GM18511 (cell line): ENCODE results near the gene TBC1D7.
"Not testable (repeated sequence)": the region's sequence is repeated elsewhere in the genome, so short reads cannot be mapped to it uniquely, and the experiment has no call there.

ENCODE experiments used
- ATAC-seq: cut with Tn5 transposase; IDR thresholded peaks from one replicate; pipeline ENCODE4 v1.9.1; 2021; ENCODE audit warnings: mild to moderate bottlenecking, moderate library complexity; ENCODE audit not compliant: unreplicated experiment

Gene TBC1D7

DNA sequence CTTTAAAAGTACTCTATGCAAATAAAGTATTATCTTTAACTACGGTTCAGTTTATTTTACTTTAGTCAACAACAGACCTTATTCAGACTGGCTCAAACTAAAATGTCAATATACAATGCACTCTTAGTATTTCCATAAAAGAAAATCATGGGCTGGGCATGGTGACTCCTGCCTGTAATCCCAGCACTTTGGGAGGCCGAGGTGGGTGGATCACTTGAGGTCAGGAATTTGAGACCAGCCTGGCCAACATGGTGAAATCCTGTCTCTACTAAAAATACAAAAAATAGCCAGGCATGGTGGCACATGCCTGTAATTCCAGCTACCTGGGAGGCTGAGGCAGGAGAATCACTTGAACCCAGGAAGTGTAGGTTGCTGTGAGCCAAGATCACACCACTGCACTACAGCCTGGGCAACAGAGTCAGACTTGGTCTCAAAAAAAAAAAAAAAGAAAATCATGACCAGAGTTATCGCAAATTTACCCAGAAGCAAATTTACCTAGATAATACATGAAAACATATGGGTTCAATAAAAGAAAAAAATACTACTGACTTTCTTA is 2.2 kb downstream of the TBC1D7 start:
- not testable (repeated sequence) for ATAC-seq

DNA sequence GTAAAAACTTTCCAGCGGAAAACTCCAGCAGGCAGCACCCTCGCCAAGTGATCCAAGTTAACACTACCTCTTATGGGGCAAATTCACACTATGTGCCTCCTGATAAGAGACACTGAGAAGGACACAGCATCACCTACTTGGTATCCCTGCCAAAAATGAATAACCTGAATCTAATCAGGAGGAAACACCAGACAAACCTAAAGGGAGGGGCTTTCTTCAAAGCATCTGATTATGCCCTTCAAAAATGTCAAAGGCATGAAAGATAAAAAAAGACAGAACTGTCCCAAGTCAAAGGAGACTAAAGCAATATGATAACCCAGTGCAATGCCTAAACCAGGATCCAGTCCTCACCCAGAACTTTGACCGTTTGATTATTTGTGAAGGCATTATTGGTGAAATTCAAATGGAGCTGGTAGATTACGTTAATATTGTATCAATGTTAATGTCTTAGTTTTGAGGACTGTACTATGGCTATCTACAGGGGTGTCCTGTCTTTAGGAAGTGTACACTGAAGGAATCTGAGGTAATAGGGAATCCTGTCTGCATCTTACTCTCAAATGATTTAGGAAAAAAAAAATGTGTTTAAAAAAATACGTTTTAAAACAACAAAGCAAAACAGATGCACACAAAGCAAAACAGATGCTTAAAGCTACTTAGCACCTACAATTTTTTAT is 8.3 kb downstream of the TBC1D7 start:
- no peak for ATAC-seq

DNA sequence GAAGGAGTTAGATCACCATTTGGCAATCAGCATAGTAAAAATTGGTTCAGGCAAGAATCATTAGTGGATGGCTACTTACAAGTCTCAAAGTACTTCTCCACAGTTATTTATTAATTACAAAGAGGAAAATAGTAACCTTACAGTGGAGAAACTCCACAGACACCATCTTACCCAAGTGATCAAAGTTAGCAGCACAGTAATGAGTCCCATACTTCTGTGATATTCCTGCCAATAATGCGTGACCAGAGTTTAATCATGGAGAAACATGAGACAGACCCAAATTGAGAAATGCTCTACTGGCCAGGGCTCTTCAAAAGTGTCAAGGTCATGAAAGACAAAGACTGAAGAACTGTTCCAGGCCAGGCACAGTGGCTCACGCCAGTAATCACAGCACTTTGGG is 9.5 kb downstream of the TBC1D7 start:
- ATAC-seq, result no peak

DNA sequence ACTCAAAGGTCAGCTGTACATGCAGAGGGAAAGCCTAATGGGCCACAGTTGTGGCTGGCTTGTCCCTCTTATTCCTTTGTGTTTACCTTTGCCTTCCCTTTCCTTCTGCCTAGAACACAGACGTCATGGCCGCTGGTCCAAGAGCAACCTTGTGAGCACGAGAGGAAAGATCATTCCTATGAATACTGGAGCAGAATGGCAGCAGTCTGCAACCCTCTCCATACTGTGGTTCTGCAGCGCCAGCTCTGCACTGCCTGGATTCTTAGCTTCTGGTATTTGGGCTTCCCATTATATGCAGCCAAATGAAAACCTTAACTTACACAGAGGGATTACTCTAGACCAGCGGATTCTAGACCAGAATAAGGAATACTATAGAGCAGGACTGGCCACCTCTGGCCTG is 12.4 kb downstream of the TBC1D7 start:
- no peak for ATAC-seq

DNA sequence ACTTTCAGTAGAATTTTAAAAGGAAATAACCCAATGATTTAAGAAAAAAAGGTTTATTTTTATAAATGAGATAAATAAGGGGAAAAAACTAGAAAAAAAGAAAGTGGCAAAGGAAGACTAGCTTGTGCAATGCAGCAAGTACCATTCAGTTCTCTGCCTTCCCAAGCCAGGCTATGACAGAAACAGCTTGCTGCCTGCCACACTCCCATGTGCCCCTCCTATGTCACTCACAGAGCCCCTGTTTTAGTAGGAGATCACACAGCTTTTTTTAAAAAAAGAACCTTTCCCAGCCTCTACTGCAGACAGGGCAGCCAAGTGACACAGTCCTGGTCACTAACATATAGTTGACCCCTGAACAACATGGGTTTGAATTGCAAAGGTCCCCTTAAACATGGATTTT is 13.5 kb downstream of the TBC1D7 start:
- no peak for ATAC-seq

DNA sequence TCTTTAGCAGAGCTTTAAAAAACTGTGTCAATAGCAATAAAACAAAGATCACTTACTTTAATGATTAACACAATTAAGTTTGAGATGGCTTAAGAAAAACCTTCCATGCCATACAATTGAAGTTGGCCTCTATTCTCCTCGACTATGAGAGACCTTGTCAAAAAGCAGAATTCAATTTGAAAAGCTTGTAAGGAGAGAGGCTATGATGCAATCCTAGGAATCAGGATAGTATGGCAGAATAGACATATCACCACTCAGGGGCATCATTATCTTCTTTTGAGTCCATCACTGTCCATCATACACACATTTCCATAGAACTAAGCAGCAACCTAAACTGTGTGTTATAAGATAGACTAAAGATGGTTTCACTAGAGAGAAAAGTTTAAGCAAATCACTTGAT is 17.2 kb downstream of the TBC1D7 start:
- ATAC-seq, result no peak

DNA sequence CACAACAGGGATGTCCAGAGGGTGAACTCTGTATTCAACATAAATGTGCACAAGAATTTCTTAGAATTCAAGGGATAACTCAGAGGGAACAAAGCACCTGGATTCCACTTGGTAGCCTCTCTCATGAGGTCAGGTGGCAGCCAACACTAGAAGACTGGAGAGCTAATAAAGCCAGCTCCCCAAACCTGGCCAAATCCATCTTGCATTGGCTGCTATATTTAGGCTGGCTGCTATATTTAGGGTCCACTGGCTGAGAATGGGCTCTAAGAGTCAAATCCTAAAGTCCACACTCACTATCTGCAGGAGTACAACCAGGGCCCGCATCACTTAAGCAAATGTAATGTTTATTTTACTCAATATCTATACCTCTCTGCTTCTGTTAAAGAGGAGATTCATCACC is 20.0 kb downstream of the TBC1D7 start:
- no peak for ATAC-seq

DNA sequence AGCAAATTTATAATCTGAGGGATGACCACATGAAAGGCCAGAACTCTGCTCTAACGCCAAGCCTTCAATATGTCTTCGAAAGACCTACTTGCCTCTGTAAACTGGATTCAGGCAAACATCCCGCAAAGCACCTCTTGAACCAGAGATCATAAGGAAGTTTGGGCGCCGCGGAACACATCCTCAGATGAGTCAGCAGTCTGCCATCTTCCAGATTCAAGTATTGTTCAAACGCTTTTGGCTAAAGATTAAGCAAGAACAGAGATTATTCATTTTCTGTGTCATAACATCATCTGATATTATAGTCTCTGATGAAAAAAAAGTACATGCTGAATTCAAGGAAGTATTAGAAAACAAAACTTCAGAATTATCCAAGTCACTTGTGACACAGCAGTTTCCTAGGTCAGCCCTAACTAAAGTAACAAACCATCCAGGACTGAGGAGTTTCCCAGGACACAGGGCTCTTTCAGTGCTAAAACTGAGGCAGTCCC is 20.8 kb downstream of the TBC1D7 start:
- no peak for ATAC-seq

DNA sequence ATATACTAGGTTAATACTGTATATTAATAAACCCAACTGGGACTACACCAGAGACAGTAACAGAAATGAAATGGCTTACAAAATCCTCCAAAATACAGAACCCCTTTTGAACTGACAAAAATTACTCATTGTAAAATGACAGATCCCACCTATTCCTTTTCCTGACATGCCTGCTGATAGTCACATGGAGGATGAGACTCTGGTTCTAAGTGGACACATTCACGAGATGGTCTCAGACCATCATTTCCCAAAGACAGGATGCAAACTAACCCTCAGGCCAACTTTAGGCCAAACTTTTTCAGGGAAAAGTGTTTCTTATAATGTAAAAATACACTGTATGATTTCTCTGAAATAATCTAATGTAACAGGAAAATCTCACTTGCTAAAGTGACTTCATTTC is 22.5 kb downstream of the TBC1D7 start:
- ATAC-seq, result no peak

DNA sequence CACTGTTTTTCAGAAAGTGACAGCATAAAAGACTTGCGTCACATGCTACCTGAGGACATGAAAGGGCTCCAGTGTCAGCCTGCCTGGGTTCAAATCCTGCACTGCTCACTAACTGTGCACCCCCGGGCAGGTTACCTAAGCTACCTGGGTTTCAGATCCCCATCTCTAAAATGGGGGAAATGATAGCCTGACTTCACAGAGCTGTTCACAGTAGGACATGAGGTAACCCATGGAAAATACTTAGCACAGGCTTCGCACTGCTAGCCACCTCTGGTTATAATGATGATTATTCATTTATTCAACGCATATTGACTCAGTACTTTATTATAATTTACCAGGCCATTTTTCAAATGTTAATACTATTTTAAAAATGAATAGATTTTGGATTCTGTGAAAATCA is 23.0 kb downstream of the TBC1D7 start:
- no peak for ATAC-seq

DNA sequence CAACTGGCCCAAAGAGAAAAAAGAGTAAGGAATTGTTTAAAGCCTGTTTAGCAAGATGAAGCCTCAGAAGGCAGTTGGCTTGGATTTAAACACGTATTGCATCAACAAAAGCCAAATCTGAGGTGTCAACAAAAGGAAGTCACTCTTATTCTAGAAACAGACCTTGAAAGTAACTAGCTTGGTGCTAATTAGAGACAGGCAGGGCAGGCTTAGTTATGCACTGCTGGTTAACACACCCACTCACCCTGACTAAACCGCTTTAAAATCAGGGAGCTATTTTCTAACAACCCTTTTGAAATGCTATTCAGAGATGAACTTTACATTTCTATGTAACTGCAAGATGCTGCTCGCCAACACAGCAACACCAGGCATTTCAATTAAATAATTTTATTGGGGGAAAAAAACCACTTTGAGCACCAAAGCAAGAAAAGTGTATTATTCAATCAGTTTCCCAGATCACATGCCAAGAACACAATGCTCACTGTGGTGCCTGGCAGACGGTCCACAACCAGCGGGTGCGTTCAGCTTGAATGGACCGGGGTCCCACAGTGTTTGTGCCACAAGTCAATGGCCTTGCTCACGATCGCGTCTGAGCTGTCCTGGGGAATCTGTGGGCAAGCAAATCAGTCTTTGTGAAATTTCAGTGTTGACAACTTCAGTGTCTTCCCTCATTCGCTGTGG is 23.6 kb downstream of the TBC1D7 start:
- peak; percentile 47 for ATAC-seq

DNA sequence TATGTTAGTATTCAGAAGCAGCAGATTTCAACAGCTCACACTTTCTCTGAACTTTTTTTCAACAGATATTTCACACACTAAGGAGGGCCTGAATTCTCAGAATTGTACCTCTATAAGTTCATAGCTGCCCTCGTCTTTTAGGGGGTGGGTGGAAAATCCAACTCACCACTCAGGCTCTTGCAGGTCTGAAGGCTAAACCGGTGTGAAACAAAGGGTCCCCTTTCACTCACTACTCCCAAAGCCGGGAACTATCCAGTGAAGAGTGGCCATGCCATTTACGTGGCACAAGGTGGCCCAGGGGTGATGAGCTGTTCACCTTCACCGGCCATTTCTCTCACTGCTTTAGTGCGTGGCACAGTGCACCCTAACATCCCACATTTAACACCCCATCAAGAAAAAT is 24.2 kb downstream of the TBC1D7 start:
- ATAC-seq, result no peak

DNA sequence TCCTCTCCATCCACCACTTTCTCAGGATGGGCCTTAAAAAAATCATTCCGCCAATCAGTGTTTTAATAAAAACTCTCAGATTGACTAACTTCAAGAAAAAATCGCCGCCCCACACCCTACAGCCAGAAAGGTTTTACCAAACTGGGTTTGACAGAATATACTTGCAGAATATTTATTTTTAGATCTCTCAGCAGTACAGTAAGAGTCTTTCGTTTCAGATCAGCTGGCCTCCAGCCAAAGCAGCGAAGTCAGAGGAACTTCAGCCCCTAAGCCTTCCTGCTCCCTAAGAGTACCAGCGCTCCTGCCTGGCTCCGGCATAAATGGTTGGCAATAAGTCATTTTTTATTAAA is 24.7 kb downstream of the TBC1D7 start:
- ATAC-seq, result peak; percentile 52

DNA sequence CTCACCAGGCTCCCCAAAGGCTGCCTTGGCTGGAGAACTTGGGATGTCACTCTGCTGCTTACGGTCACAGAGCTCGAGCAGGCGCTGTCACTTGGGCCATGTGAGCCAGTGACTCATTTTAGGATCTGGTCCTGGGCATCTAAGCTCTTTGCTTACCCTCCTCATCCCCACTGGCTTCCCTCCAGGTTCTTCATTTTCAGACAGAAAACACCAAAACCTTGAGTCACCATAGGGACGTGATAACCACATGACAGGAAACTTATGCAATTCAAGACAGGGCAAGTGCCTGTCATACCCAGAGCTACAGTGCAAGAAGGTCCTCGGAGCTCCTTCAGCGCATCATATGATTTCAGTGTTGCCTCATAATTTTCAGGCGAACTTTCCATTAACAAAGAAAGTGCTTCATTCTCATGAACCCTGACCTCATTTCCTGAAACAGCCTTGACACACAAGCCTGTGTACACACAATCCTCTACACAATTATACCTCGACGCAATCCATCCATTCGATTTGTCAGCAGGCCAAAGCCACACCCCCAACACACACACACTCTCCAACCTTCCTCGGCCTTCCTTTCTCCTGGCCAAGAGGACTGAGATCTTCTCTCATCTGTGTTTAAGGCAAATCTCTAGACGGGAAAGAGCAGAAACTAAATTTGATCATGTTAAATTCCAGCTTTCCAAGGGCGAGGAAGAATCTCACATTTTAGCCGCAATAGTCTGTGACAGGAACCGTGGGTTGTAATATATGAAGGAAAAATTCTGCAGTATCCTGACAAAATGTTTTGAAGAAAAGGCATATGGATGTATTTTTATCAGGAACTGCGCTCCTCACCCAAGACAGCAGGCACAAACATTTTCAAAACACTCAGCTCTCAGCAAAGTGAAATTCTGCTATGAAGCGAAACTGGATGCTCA is 25.3 kb downstream of the TBC1D7 start:
- ATAC-seq, result peak; percentile 78

DNA sequence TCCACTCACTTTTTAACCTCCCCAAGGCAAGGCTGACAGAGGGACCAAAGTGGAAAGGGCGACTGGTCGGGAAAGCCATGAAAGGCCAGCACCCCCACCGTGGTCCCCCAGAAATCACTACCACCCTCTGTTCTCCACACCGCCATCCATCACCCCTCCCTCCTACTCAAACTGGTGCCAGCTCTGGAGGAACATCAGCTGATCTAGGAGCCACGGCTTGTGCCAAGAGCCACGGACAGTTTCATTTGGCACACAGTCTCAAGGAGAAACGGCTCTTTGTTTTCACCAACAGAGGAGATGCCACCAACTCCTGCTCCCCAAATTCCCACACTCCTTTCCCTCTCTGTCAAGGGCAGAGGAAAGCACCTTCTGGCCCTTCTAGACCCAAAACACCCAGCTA is 26.0 kb downstream of the TBC1D7 start:
- no peak for ATAC-seq

DNA sequence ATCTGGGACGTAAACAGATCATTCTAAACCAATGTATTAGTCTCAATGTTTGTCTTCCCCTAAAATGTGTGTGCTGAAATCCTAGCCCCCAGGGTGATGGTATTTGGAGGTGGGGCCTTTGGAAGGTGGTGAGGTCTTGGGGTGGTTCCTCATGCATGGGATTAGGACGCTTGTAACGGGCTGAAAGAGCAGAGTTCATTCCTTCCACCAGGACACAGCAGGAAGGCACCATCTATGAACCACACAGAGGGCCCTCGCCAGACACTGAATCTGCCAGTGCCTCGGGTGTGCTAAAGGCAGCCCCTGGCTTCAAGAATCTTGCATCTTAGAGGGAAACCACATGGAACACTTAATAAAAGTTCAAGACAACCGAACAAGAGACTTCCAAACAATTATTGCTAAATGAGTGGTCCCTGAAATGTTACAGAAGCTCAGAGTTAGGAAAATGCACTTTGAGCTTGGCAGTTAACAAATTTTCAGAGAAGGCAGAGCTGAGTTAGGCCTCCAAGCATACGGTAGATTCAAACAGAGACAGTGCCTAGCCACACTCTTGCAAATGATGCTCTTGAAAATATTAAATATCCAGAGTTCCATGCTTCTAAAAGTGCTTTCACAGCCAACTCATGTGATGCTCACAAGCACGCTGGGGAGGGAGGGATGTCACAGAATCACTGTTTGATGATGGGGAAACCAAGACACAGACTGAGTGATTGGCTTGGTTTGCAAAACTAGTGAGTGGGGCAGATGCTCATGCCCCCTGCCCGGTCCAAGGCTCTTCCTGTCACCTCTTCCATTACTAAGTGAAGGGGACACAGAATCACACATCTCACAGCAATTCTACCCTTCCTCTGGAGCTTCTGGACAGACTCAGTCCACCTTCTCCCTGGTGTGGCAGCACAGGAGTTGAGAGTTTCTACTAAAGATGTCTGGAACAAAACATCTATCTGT is 27.4 kb downstream of the TBC1D7 start:
- ATAC-seq, result no peak

DNA sequence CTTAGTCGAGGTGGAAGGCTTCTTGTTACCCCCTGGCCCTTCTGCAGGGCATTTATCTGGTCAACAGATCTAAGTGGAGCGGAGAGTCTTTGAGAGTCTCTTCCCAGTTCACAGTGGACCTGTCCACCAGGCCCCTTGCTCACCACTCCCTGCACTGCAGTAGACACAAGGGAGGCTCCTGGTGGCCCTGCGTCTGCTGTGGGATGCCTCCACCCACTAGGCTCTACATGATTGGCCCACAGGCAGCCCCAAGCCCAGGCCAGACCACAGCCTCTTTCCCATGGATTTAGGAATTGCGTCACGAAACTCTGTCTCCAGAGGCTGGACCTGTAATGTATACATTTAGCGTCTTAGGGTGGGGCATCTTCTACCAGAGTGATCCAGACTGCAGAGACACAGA is 28.4 kb downstream of the TBC1D7 start:
- ATAC-seq, result no peak

DNA sequence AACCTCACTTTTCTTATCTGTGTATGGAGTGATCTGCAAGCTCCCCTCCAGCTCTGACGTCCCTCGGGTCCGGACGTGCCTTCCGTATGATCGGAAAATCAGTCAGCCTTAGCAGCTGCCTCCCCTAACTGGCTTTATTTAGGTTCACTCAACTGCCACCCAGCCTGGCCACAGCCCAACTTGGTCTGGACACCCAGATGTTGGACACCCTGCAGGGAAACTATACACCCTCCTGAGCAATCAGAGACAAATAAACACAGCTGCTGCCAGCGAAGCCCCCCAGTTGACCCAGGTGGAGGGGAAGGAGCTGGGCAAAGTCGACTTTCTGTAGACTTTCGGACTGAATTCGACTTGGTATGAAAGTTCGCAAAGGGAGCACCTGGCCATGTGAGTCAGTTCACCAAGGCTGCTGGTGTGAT is 28.9 kb downstream of the TBC1D7 start:
- no peak for ATAC-seq

DNA sequence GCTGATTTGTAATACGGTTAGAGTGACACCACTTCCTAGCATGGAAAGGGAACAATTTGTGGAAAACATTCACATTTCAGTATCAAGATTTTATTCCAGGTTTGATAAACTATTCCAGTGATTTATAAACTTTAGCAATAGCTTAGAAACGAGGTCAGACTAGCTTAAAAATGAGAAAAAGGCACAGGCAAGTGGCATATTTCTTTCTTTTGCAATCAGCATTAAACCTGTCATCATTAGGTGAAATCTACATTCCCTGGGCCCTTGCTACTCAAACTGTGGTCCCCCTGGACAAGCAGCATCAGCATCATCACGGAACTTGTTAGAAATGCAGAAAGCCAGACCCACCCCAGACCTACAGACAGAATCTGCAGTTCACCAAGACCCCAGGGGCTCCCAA is 29.9 kb downstream of the TBC1D7 start:
- ATAC-seq, result no peak

DNA sequence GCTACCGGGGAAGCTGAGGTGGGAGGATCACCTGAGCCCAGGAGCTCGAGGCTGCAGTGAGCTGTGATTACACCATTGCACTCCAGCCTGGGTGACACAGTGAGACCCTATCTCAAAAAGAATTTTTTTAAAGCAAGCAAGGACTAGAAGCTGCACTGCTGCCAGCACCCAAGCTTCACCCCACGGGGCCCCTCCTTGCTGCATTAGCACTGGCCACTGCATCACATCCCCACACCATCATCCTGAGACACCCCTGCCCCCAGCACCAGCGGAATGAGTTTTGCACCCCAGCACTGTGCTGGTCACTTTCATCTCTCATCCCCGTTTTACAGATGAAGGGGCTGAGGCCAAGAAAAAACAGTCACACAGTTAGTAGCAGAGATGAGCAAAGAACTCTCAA is 30.9 kb downstream of the TBC1D7 start:
- no peak for ATAC-seq
